ENCODE measurements around the gene SLC7A4.
"Not testable (repeated sequence)": the region's sequence is repeated elsewhere in the genome, so short reads cannot be mapped to it uniquely, and the experiment has no call there.

The SLC7A4 gene

GRCh38 chr22:21042978-21043859 is 10.9 kb upstream of the SLC7A4 start:
- no peak for DNase-seq (ENCODE audit: extremely low read depth, insufficient read length)
- Histone ChIP-seq H3K27me3 (replicated peaks; ENCODE audit: control insufficient read depth, insufficient read depth, low read length) (no peaks in the 10 kb centered on the region; the same call in 1 of the 2 replicates), H3K4me3 (replicated peaks; ENCODE audit: low read depth, low read length) (no peak overlapping the region), H3K36me3 (ENCODE audit: control insufficient read depth, insufficient read depth, low read length) (no peaks in the 10 kb centered on the region)
- TF ChIP-seq, protein P1, sequence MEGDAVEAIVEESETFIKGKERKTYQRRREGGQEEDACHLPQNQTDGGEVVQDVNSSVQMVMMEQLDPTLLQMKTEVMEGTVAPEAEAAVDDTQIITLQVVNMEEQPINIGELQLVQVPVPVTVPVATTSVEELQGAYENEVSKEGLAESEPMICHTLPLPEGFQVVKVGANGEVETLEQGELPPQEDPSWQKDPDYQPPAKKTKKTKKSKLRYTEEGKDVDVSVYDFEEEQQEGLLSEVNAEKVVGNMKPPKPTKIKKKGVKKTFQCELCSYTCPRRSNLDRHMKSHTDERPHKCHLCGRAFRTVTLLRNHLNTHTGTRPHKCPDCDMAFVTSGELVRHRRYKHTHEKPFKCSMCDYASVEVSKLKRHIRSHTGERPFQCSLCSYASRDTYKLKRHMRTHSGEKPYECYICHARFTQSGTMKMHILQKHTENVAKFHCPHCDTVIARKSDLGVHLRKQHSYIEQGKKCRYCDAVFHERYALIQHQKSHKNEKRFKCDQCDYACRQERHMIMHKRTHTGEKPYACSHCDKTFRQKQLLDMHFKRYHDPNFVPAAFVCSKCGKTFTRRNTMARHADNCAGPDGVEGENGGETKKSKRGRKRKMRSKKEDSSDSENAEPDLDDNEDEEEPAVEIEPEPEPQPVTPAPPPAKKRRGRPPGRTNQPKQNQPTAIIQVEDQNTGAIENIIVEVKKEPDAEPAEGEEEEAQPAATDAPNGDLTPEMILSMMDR (IDR thresholded peaks at IDR 0.05; ENCODE audit: insufficient read depth, low read length, poor library complexity, severe bottlenecking) = no peak

- Histone ChIP-seq H3K4me3 (replicated peaks; ENCODE audit: low read depth, low read length) (no peak overlapping the region), H3K27me3 (replicated peaks; ENCODE audit: control insufficient read depth, insufficient read depth, low read length) (no peaks in the 10 kb centered on the region; the same call in 1 of the 2 replicates), H3K36me3 (ENCODE audit: control insufficient read depth, insufficient read depth, low read length) (no peaks in the 10 kb centered on the region)
- DNase-seq (ENCODE audit: extremely low read depth, insufficient read length) = no peak
- TF ChIP-seq, protein P1 (IDR thresholded peaks at IDR 0.05; ENCODE audit: insufficient read depth, low read length, poor library complexity, severe bottlenecking) = no peak
Measured at GRCh38 chr22:21041937-21042336, 9.6 kb upstream of the SLC7A4 start.

GRCh38 chr22:21039158-21039557 is 6.8 kb upstream of the SLC7A4 start:
- not testable (repeated sequence) for DNase-seq (ENCODE audit: extremely low read depth, insufficient read length); H3K27me3 ChIP-seq (replicated peaks; ENCODE audit: control insufficient read depth, insufficient read depth, low read length); H3K4me3 ChIP-seq (replicated peaks; ENCODE audit: low read depth, low read length); H3K36me3 ChIP-seq (ENCODE audit: control insufficient read depth, insufficient read depth, low read length)

DNA sequence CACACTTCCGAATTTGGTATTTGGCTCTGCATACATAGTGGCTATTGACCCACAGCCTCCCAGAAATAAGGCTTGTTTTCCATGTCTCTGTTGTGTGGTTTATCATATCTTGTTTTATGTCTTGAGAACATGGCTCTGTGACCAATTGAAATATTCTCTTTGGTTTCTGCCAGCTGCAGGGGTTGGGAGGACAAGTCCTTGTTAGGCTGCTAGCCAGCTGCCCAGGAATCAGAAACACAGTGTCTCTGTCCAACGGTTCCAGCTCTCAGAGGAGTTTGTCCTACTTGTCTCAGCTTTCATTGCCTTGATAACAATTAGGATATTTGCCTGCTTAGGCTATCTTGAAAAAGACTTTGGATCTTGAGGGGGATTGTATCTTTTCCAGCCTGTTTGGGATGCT is 6.0 kb upstream of the SLC7A4 start:
- TF ChIP-seq, protein P1 (IDR thresholded peaks at IDR 0.05; ENCODE audit: insufficient read depth, low read length, poor library complexity, severe bottlenecking) = no peak
- Histone ChIP-seq H3K27me3 (replicated peaks; ENCODE audit: control insufficient read depth, insufficient read depth, low read length) (no peaks in the 10 kb centered on the region), H3K36me3 (ENCODE audit: control insufficient read depth, insufficient read depth, low read length) (no peaks in the 10 kb centered on the region), H3K4me3 (replicated peaks; ENCODE audit: low read depth, low read length) (no peak overlapping the region)
- DNase-seq (ENCODE audit: extremely low read depth, insufficient read length) = no peak

GRCh38 chr22:21034989-21035388 is 2.6 kb upstream of the SLC7A4 start:
- TF ChIP-seq, protein P1 (IDR thresholded peaks at IDR 0.05; ENCODE audit: insufficient read depth, low read length, poor library complexity, severe bottlenecking) = no peak
- Histone ChIP-seq H3K27me3 (replicated peaks; ENCODE audit: control insufficient read depth, insufficient read depth, low read length) (no peaks in the 10 kb centered on the region; the same call in 1 of the 2 replicates), H3K36me3 (ENCODE audit: control insufficient read depth, insufficient read depth, low read length) (no peaks in the 10 kb centered on the region), H3K4me3 (replicated peaks; ENCODE audit: low read depth, low read length) (no peak overlapping the region)
- DNase-seq (ENCODE audit: extremely low read depth, insufficient read length) = no peak

DNA sequence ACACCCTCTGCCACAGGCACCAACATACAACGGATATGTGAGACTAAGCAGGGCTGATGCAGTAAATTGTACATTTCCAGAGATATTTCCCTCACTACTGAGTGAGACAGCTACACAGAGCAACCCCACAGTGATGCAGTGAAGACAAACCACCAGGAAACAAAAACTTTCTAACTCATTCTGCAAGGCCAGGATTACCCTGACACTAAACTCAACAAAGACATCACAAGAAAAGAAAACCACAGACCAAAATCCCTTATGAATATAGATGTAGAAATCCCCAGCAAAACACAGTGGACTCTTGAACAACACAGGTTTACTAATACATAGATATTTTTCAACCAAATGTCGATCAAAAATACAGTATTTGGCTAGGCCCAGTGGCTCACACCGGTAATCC is 1.5 kb upstream of the SLC7A4 start:
- Histone ChIP-seq H3K36me3 (ENCODE audit: control insufficient read depth, insufficient read depth, low read length) (no peaks in the 10 kb centered on the region), H3K27me3 (replicated peaks; ENCODE audit: control insufficient read depth, insufficient read depth, low read length) (no peaks in the 10 kb centered on the region; the same call in 1 of the 2 replicates), H3K4me3 (replicated peaks; ENCODE audit: low read depth, low read length) (no peak overlapping the region)
- TF ChIP-seq, protein P1 (IDR thresholded peaks at IDR 0.05; ENCODE audit: insufficient read depth, low read length, poor library complexity, severe bottlenecking) = no peak
- no peak for DNase-seq (ENCODE audit: extremely low read depth, insufficient read length)

Data from GM06990 (cell line).